Common myeloid progenitor, CD34-positive (primary cell): ENCODE data around the gene OPCML.

Experiments
- CTCF ChIA-PET: fragments of 350-600 bp; sonication (Branson Sonifier 250); formaldehyde crosslinking; loops from one replicate; lab custom pipeline; 2021; ENCODE audit warnings: antibody characterized with exemption; lab: Charles Lee
- POLR2A ChIA-PET: fragments of 350-600 bp; sonication (Branson Sonifier 250); formaldehyde crosslinking; loops from one replicate; lab custom pipeline; 2021; ENCODE audit warnings: antibody characterized with exemption; lab: Charles Lee
- DNase-seq, 3 donors: peaks; one replicate each; pipeline versions ENCODE4 v3.0.0 to v3.0.0-alpha.2; 2013
- H3K27ac ChIP-seq, 2 experiments: 1 replicate in 1 of 2; 2 replicates in 1 of 2; pipeline ENCODE4 v1.7.0; 2013; ENCODE audit warnings: inconsistent platforms in 2 of 2, low read length in 2 of 2, mild to moderate bottlenecking in 2 of 2, low read depth in 1 of 2, moderate library complexity in 1 of 2; ENCODE audit not compliant: severe bottlenecking in 2 of 2, insufficient read depth in 1 of 2, poor library complexity in 1 of 2
- H3K27me3 ChIP-seq, 5 experiments: replicated peaks in 2 of 5; 1 replicate in 3 of 5; 2 replicates in 2 of 5; pipeline versions ENCODE4 v1.6.1 to v1.7.0; 2013; ENCODE audit warnings: low read length in 4 of 5, mild to moderate bottlenecking in 2 of 5, moderate library complexity in 2 of 5, inconsistent platforms in 1 of 5; ENCODE audit not compliant: insufficient read depth in 5 of 5, control insufficient read depth in 4 of 5
- H3K36me3 ChIP-seq, 4 experiments: 1 replicate in 2 of 4; 2 replicates in 2 of 4; pipeline versions ENCODE4 v1.6.1 to v1.7.0; 2013; ENCODE audit warnings: low read length in 3 of 4, control low read depth in 1 of 4, mild to moderate bottlenecking in 1 of 4; ENCODE audit not compliant: control insufficient read depth in 4 of 4, insufficient read depth in 4 of 4
- H3K4me1 ChIP-seq, 4 experiments: 1 replicate in 3 of 4; 2 replicates in 1 of 4; pipeline versions ENCODE4 v1.6.1 to v1.7.1; 2013; ENCODE audit warnings: low read length in 3 of 4, mild to moderate bottlenecking in 3 of 4, control low read depth in 1 of 4, inconsistent platforms in 1 of 4, moderate library complexity in 1 of 4; ENCODE audit not compliant: control insufficient read depth in 4 of 4, insufficient read depth in 4 of 4; ENCODE audit errors: control extremely low read depth in 1 of 4
- H3K4me3 ChIP-seq, 7 experiments: 1 replicate in 4 of 7; 2 replicates in 3 of 7; pipeline versions ENCODE4 v1.5.1 to v1.7.0; 2013; ENCODE audit warnings: mild to moderate bottlenecking in 7 of 7, low read length in 6 of 7, moderate library complexity in 6 of 7, inconsistent platforms in 2 of 7, low read depth in 2 of 7, control low read depth in 1 of 7; ENCODE audit not compliant: insufficient read depth in 4 of 7, control insufficient read depth in 1 of 7; ENCODE audit errors: extremely low read depth in 1 of 7
- H3K9me3 ChIP-seq, 5 experiments: 1 replicate in 4 of 5; 2 replicates in 1 of 5; pipeline versions ENCODE4 v1.6.1 to v1.7.1; 2013; ENCODE audit warnings: low read length in 4 of 5, mild to moderate bottlenecking in 2 of 5, inconsistent platforms in 1 of 5, low read depth in 1 of 5, moderate library complexity in 1 of 5; ENCODE audit not compliant: control insufficient read depth in 4 of 5, insufficient read depth in 2 of 5; ENCODE audit errors: control extremely low read depth in 1 of 5
- WGBS: methylation state at CpG from one replicate; pipeline ENCODE4 v1.1.5; 2013; ENCODE audit not compliant: insufficient coverage; 5-methylcytosine and 5-hydroxymethylcytosine counted together

OPCML gene

GRCh38 chr11:132471466-132471865 lies 1060.8 kb downstream of the OPCML start:
- ChIA-PET CTCF (no interaction called here), POLR2A (no interaction called here)
- DNase-seq, result no peak
- no peaks in the 10 kb centered on the region for H3K4me1 ChIP-seq
- WGBS, result 88% methylated on average over 2 of the region's 3 CpGs
- H3K27ac ChIP-seq, result no peak overlapping the region
- no peaks in the 10 kb centered on the region for H3K9me3 ChIP-seq
- no peaks in the 10 kb centered on the region for H3K27me3 ChIP-seq
- no peaks in the 10 kb centered on the region for H3K36me3 ChIP-seq
- H3K4me3 ChIP-seq, result no peak overlapping the region

DNA sequence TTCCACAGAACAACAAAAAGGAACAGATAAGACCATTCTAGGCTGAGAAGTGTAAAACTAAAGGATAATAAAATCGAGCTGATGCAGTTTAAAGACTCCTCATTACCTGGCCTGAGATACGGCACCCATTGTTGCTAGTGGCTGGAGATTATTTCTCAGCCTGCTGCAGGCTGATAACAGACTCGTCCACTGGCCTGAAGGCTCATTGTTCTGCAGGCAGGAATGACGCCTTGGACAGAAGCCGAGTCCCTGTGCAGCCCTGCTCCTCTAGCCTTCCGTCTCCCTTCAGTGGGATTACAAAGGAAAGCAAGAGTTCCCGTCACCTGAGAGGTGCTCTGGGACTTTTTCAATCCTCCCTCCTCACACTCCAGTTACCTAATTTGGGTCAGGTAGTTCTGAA lies 1065.3 kb downstream of the OPCML start:
- WGBS, result 25% methylated on average over 6 of the region's 7 CpGs
- CTCF ChIA-PET, result no interaction called here
- no peaks in the 10 kb centered on the region for H3K27me3 ChIP-seq
- no peak overlapping the region for H3K4me3 ChIP-seq
- no peaks in the 10 kb centered on the region for H3K36me3 ChIP-seq
- POLR2A ChIA-PET, result no interaction called here
- H3K4me1 ChIP-seq, result no peaks in the 10 kb centered on the region
- DNase-seq, result no peak
- H3K27ac ChIP-seq, result no peak overlapping the region
- no peaks in the 10 kb centered on the region for H3K9me3 ChIP-seq

GRCh38 chr11:132464939-132465338 lies 1067.4 kb downstream of the OPCML start:
- H3K27me3 ChIP-seq, result no peaks in the 10 kb centered on the region
- peaks cover 0 to 5% (median 0%) of the 10 kb centered on the region in 5 experiments for H3K9me3 ChIP-seq
- no peaks in the 10 kb centered on the region for H3K36me3 ChIP-seq
- WGBS, result no CpG with 5 or more reads among the region's 3 CpGs
- no peak overlapping the region for H3K27ac ChIP-seq
- no peak for DNase-seq
- POLR2A ChIA-PET, result no interaction called here
- no peak overlapping the region for H3K4me3 ChIP-seq
- CTCF ChIA-PET, result interaction anchor here (1.2 kb wide), 1 partner anchor 28 kb away, joined by 3 read pairs; no protein-coding TSS in a partner anchor
- no peaks in the 10 kb centered on the region for H3K4me1 ChIP-seq

- no peaks in the 10 kb centered on the region for H3K36me3 ChIP-seq
- H3K9me3 ChIP-seq, result peaks cover 0 to 5% (median 0%) of the 10 kb centered on the region in 5 experiments
- ChIA-PET POLR2A (no interaction called here), CTCF (interaction anchor here (1.2 kb wide), 1 partner anchor 29 kb away, joined by 3 read pairs; no protein-coding TSS in a partner anchor)
- no CpG with 5 or more reads among the region's 1 CpG for WGBS
- DNase-seq, result no peak
- no peaks in the 10 kb centered on the region for H3K4me1 ChIP-seq
- no peak overlapping the region for H3K4me3 ChIP-seq
- H3K27me3 ChIP-seq, result no peaks in the 10 kb centered on the region
- no peak overlapping the region for H3K27ac ChIP-seq
Observed at GRCh38 chr11:132464003-132464342, 1068.3 kb downstream of the OPCML start.

- ChIA-PET POLR2A (no interaction called here), CTCF (interaction anchor here (1.2 kb wide), 1 partner anchor 30 kb away, joined by 3 read pairs; no protein-coding TSS in a partner anchor)
- Histone ChIP-seq H3K27me3 (no peaks in the 10 kb centered on the region), H3K4me3 (no peak overlapping the region), H3K9me3 (peaks cover 0 to 5% (median 0%) of the 10 kb centered on the region in 5 experiments), H3K4me1 (no peaks in the 10 kb centered on the region), H3K36me3 (no peaks in the 10 kb centered on the region), H3K27ac (no peak overlapping the region)
- no peak for DNase-seq
- WGBS, result 92% methylated on average over 1 of the region's 3 CpGs
Observed at GRCh38 chr11:132463295-132464002, 1068.9 kb downstream of the OPCML start.

DNA sequence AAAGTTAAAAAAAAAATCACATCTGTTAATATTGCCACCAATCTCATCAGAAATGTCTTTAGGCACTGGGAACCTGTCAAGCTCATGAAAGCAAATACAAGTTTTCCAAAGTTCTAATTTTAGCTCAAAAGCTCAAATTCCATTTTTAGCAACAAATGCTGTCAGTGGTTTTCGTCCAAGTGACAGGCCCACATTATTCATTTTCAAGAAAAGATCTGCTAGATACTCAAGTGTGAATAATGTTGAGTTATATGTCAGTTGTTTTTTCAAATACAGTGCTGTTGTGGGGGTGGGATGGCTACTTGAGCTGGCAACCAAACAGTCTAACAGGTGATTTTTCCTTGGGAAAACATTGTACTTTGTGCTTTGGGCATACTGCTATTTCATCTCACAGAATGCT lies 1072.6 kb downstream of the OPCML start:
- no peak for DNase-seq
- Histone ChIP-seq H3K9me3 (peaks cover 0 to 5% (median 0%) of the 10 kb centered on the region in 5 experiments), H3K36me3 (no peaks in the 10 kb centered on the region), H3K27me3 (no peaks in the 10 kb centered on the region), H3K27ac (no peak overlapping the region), H3K4me1 (no peaks in the 10 kb centered on the region), H3K4me3 (no peak overlapping the region)
- WGBS, result no CpG with 5 or more reads among the region's 1 CpG
- ChIA-PET POLR2A (no interaction called here), CTCF (no interaction called here)

DNA sequence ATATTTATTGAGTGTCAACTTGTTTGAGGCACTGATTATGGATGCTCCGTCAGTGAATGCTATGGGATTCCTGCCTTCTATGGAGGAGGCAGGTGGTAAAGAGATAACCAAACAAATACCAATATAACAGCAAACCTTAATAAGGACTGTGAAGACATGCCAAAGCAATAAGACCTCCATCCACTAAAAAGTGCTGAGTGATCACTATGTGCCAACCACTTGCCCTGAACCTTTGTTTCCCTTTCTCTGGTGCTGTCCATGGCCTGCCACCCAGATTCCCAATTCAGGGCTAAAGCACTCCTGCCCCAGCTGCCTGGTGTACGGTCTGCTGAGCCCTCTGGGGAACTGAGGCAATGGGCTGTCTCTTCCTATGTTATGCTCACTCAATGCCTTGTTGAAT lies 1074.9 kb downstream of the OPCML start:
- WGBS, result no CpG with 5 or more reads among the region's 2 CpGs
- no peaks in the 10 kb centered on the region for H3K27me3 ChIP-seq
- ChIA-PET POLR2A (no interaction called here), CTCF (no interaction called here)
- H3K9me3 ChIP-seq, result peaks cover 0 to 5% (median 0%) of the 10 kb centered on the region in 5 experiments
- no peak for DNase-seq
- no peaks in the 10 kb centered on the region for H3K36me3 ChIP-seq
- no peak overlapping the region for H3K4me3 ChIP-seq
- H3K4me1 ChIP-seq, result no peaks in the 10 kb centered on the region
- H3K27ac ChIP-seq, result no peak overlapping the region
